GM23338 (cell line): ENCODE results near the gene PIF1.

Experiments
- EZH2 ChIP-seq: fragments of 200-600 bp; sonication (generic); IDR thresholded peaks from one replicate; pipeline ENCODE4 v1.8.0; 2017; ENCODE audit warnings: antibody characterized with exemption, mild to moderate bottlenecking, low read depth; ENCODE audit not compliant: unreplicated experiment
- EZH2phosphoT487 ChIP-seq: fragments of 200-600 bp; sonication (generic); IDR thresholded peaks from one replicate; pipeline ENCODE4 v1.8.1; 2018; ENCODE audit warnings: antibody characterized with exemption; ENCODE audit not compliant: unreplicated experiment
- NANOG ChIP-seq: IDR thresholded peaks from 2 replicates; pipeline ENCODE4 v1.6.1; 2016; ENCODE audit warnings: antibody characterized with exemption, borderline replicate concordance
- POLR2AphosphoS5 ChIP-seq: IDR thresholded peaks from 2 replicates; pipeline ENCODE4 v1.6.1; 2016; ENCODE audit warnings: antibody characterized with exemption, low read depth
- TF ChIP-seq, protein P1 (sequence below), 2 experiments: fragments of 200-600 bp in 1 of 2; sonication (generic) in 1 of 2; conservative IDR thresholded peaks; 2 replicates each; pipeline versions ENCODE4 v1.5.1 to v1.6.1; 2016 to 2017; ENCODE audit warnings: antibody characterized with exemption in 2 of 2, low read depth in 2 of 2, mild to moderate bottlenecking in 2 of 2, moderate library complexity in 1 of 2

DNA sequence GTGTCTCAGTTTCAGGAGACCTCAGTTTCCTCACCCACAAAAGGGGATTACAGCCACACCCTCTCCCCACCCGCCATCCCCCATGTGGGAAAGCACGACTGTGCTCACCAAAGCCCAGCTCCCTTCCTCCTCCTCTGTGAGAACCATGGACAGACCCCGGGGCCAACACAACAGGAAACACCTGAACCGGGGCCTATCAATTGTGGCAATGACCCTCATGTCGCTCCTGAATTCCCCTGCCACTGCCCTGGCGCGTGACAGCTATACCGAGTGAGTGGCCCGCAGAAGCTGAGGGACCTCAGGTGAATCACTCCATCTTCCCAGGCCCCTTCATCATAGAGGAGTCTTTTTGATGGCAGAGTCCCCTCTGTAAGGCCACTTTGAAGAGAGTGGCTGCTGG lies 44.9 kb upstream of the PIF1 start:
- TF ChIP-seq, protein P1, sequence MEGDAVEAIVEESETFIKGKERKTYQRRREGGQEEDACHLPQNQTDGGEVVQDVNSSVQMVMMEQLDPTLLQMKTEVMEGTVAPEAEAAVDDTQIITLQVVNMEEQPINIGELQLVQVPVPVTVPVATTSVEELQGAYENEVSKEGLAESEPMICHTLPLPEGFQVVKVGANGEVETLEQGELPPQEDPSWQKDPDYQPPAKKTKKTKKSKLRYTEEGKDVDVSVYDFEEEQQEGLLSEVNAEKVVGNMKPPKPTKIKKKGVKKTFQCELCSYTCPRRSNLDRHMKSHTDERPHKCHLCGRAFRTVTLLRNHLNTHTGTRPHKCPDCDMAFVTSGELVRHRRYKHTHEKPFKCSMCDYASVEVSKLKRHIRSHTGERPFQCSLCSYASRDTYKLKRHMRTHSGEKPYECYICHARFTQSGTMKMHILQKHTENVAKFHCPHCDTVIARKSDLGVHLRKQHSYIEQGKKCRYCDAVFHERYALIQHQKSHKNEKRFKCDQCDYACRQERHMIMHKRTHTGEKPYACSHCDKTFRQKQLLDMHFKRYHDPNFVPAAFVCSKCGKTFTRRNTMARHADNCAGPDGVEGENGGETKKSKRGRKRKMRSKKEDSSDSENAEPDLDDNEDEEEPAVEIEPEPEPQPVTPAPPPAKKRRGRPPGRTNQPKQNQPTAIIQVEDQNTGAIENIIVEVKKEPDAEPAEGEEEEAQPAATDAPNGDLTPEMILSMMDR (conservative IDR thresholded peaks at IDR 0.05; ENCODE audit: low read depth in 2 of 2), result no peak
- TF ChIP-seq POLR2AphosphoS5, result no peak
- TF ChIP-seq EZH2, result no peak
- TF ChIP-seq EZH2phosphoT487, result no peak
- TF ChIP-seq NANOG, result no peak
